Lower lobe of right lung (tissue), 2 donors: ENCODE data around the gene MGST2. TPM values are rescaled to one million over a fixed set of nuclear protein-coding genes. Genes with fewer than 3 reads are reported as not detected.

Experiments used
- ATAC-seq, 2 donors: fragments of 200-7000 bp; cut with Tn5 transposase; one replicate each; pipeline ENCODE4 v1.9.1; 2020 to 2022; ENCODE audit warnings: mild to moderate bottlenecking in 2 of 2, moderate library complexity in 2 of 2
- DNase-seq: peaks from one replicate; pipeline ENCODE4 v3.0.0-alpha.2; 2020
- H3K27ac ChIP-seq: fragments of 200-600 bp; one replicate; pipeline ENCODE4 v1.8.0; 2022
- H3K27me3 ChIP-seq: fragments of 200-600 bp; one replicate; pipeline ENCODE4 v1.8.0; 2022; ENCODE audit warnings: low read depth
- H3K36me3 ChIP-seq: fragments of 200-600 bp; one replicate; pipeline ENCODE4 v1.8.0; 2022; ENCODE audit warnings: mild to moderate bottlenecking
- H3K4me1 ChIP-seq: fragments of 200-600 bp; one replicate; pipeline ENCODE4 v1.8.0; 2022
- H3K4me3 ChIP-seq: fragments of 200-600 bp; one replicate; pipeline ENCODE4 v1.8.0; 2022; ENCODE audit warnings: mild to moderate bottlenecking
- H3K9me3 ChIP-seq: fragments of 200-600 bp; one replicate; pipeline ENCODE4 v1.8.0; 2022
- CTCF ChIP-seq: fragments of 200-600 bp; IDR thresholded peaks from one replicate; pipeline ENCODE4 v1.8.0; 2022; ENCODE audit warnings: antibody characterized with exemption, mild to moderate bottlenecking
- intact Hi-C: fragments of 100-400 bp; cut with DNase I; formaldehyde crosslinking; loops from one replicate; pipeline ENCODE4 v1.11.0; 2022
- total RNA-seq: library from RNA; stranded (reverse); fragmentation: NEBNext Ultra II Directional; extraction: Animal tissue kit (Norgen Biotek cat#: 25700); gene quantifications from one replicate; pipeline ENCODE4 v1.2.1, GENCODE V29; 2021
- donor health status: DM: no; HTN: yes; CAD: no; lungs with severe emphysema.

The MGST2 gene
- total RNA-seq, 1 donor from 2014 or later, result 79.3 TPM

GRCh38 chr4:139682741-139683151 is 17.1 kb downstream of the MGST2 start:
- ATAC-seq, result no peak
- H3K4me1 ChIP-seq, result peaks cover 40% of the 10 kb centered on the region
- no peak for TF ChIP-seq CTCF
- intact Hi-C loops, result no loop called here
- no peak for DNase-seq
- no peaks in the 10 kb centered on the region for H3K9me3 ChIP-seq
- H3K27me3 ChIP-seq, result no peaks in the 10 kb centered on the region
- peak overlapping the region; percentile 2 for H3K27ac ChIP-seq
- H3K4me3 ChIP-seq, result no peak overlapping the region
- H3K36me3 ChIP-seq, result peaks cover 30% of the 10 kb centered on the region

- Histone ChIP-seq H3K9me3 (no peaks in the 10 kb centered on the region), H3K27me3 (no peaks in the 10 kb centered on the region), H3K4me3 (no peak overlapping the region), H3K36me3 (peaks cover 14% of the 10 kb centered on the region), H3K27ac (no peak overlapping the region), H3K4me1 (peaks cover 46% of the 10 kb centered on the region)
- TF ChIP-seq CTCF, result no peak
- DNase-seq, result no peak
- intact Hi-C loops, result no loop called here
- no peak for ATAC-seq
Measured at GRCh38 chr4:139684351-139684750, 18.7 kb downstream of the MGST2 start.

GRCh38 chr4:139685180-139685579 is 19.6 kb downstream of the MGST2 start:
- no peaks in the 10 kb centered on the region for H3K9me3 ChIP-seq
- no peak for TF ChIP-seq CTCF
- H3K27me3 ChIP-seq, result no peaks in the 10 kb centered on the region
- peaks cover 6% of the 10 kb centered on the region for H3K36me3 ChIP-seq
- intact Hi-C loops, result no loop called here
- no peak overlapping the region for H3K4me3 ChIP-seq
- peaks cover 46% of the 10 kb centered on the region for H3K4me1 ChIP-seq
- ATAC-seq, result no peak
- DNase-seq, result no peak
- no peak overlapping the region for H3K27ac ChIP-seq

- Histone ChIP-seq H3K27ac (no peak overlapping the region), H3K4me1 (peaks cover 45% of the 10 kb centered on the region), H3K9me3 (no peaks in the 10 kb centered on the region), H3K4me3 (no peak overlapping the region), H3K36me3 (peaks cover 6% of the 10 kb centered on the region), H3K27me3 (no peaks in the 10 kb centered on the region)
- TF ChIP-seq CTCF, result no peak
- no peak for ATAC-seq
- DNase-seq, result no peak
- intact Hi-C loops, result no loop called here
Measured at GRCh38 chr4:139686130-139686529, 20.5 kb downstream of the MGST2 start.

GRCh38 chr4:139686988-139687387 is 21.4 kb downstream of the MGST2 start:
- peak overlapping the region; percentile 24 for H3K27ac ChIP-seq
- intact Hi-C loops, result no loop called here
- TF ChIP-seq CTCF, result no peak
- DNase-seq (no peak), ATAC-seq (no peak)
- H3K4me3 ChIP-seq, result no peak overlapping the region
- peaks cover 38% of the 10 kb centered on the region for H3K4me1 ChIP-seq
- H3K27me3 ChIP-seq, result no peaks in the 10 kb centered on the region
- H3K9me3 ChIP-seq, result no peaks in the 10 kb centered on the region
- peaks cover 6% of the 10 kb centered on the region for H3K36me3 ChIP-seq
